Amniotic stem cell (primary cell): Measurements from ENCODE around the gene PODXL2.
"Not testable (repeated sequence)": the region's sequence is repeated elsewhere in the genome, so short reads cannot be mapped to it uniquely, and the experiment has no call there.

Source experiments
- DNase-seq: peaks from one replicate; lab custom pipeline; 2025; lab: John Stamatoyannopoulos, UW

The PODXL2 gene

GRCh38 chr3:127630811-127631714, 2.1 kb downstream of the PODXL2 start:
- no peak for DNase-seq

GRCh38 chr3:127632035-127632820, 3.2 kb downstream of the PODXL2 start:
- no peak for DNase-seq

- no peak for DNase-seq
Measured at GRCh38 chr3:127634653-127635052, 5.7 kb downstream of the PODXL2 start.

- DNase-seq, result no peak
Measured at GRCh38 chr3:127637546-127637945, 8.6 kb downstream of the PODXL2 start.

GRCh38 chr3:127637971-127638370, 9.0 kb downstream of the PODXL2 start:
- no peak for DNase-seq

- peak; percentile 36 for DNase-seq
Measured at GRCh38 chr3:127639173-127640041, 10.4 kb downstream of the PODXL2 start.

GRCh38 chr3:127640042-127640355, 11.0 kb downstream of the PODXL2 start:
- DNase-seq, result no peak

GRCh38 chr3:127644641-127645370, 15.8 kb downstream of the PODXL2 start:
- DNase-seq, result no peak

GRCh38 chr3:127645371-127646015, 16.5 kb downstream of the PODXL2 start:
- no peak for DNase-seq

GRCh38 chr3:127646501-127647046, 17.6 kb downstream of the PODXL2 start:
- DNase-seq, result no peak

- DNase-seq, result no peak
Measured at GRCh38 chr3:127647166-127647844, 18.3 kb downstream of the PODXL2 start.

- no peak for DNase-seq
Measured at GRCh38 chr3:127647845-127648204, 18.8 kb downstream of the PODXL2 start.

- DNase-seq, result no peak
Measured at GRCh38 chr3:127650236-127650635, 21.3 kb downstream of the PODXL2 start.

GRCh38 chr3:127651516-127652172, 22.7 kb downstream of the PODXL2 start:
- DNase-seq, result no peak

GRCh38 chr3:127652246-127652995, 23.4 kb downstream of the PODXL2 start:
- peak; percentile 33 for DNase-seq

- no peak for DNase-seq
Measured at GRCh38 chr3:127654374-127654773, 25.4 kb downstream of the PODXL2 start.

- not testable (repeated sequence) for DNase-seq
Measured at GRCh38 chr3:127654993-127655392, 26.0 kb downstream of the PODXL2 start.

- no peak for DNase-seq
Measured at GRCh38 chr3:127655641-127656040, 26.7 kb downstream of the PODXL2 start.

- DNase-seq, result no peak
Measured at GRCh38 chr3:127656906-127657305, 27.9 kb downstream of the PODXL2 start.
